A549 (cell line): ENCODE data around the gene C9orf152. TPM values are rescaled to one million over a fixed set of nuclear protein-coding genes. Genes with fewer than 3 reads are reported as not detected.

ENCODE experiments used
- ATAC-seq, 2 experiments: fragments of 200-7000 bp in 1 of 2; fragments of >200 bp in 1 of 2; cut with Nextera tagmentation in 1 of 2; cut with Tn5 transposase in 1 of 2; 3 replicates each; pipeline versions ENCODE4 v1.8.0 to v1.9.1; 2018 to 2020; ENCODE audit warnings: mild to moderate bottlenecking in 1 of 2, moderate library complexity in 1 of 2
- CTCF ChIA-PET: fragments of 300-600 bp; sonication (Branson Sonifier 250); formaldehyde crosslinking; extraction: SDS; loops from one replicate; lab custom pipeline; 2021; ENCODE audit warnings: antibody characterized with exemption, inconsistent platforms; lab: Yijun Ruan, JAX
- POLR2A ChIA-PET: fragments of 350-600 bp; formaldehyde crosslinking; extraction: SDS; loops from one replicate; lab custom pipeline; 2021; ENCODE audit warnings: antibody characterized with exemption, inconsistent platforms; lab: Yijun Ruan, JAX
- DNase-seq, 2 experiments: peaks; one replicate each; pipeline versions ENCODE4 v3.0.0 to v3.0.0-alpha.2; 2011 to 2016; ENCODE audit warnings: low read depth in 1 of 2, low spot score in 1 of 2
- FAIRE-seq: peaks from 2 replicates; lab custom pipeline; 2011; peaks lifted over from hg19 to GRCh38; lab: Jason Lieb, UNC
- H3K27ac ChIP-seq, 2 experiments: fragments of >200 bp; sonication (Bioruptor Twin); formaldehyde crosslinking; 3 replicates each; pipeline ENCODE4 v1.5.1; 2016 to 2017
- H3K4me1 ChIP-seq: fragments of >200 bp; sonication (Bioruptor Twin); formaldehyde crosslinking; 3 replicates; pipeline ENCODE4 v1.6.1; 2016
- H3K4me2 ChIP-seq: fragments of >200 bp; sonication (Bioruptor Twin); formaldehyde crosslinking; 3 replicates; pipeline ENCODE4 v1.6.1; 2016
- H3K4me3 ChIP-seq: fragments of >200 bp; sonication (Bioruptor Twin); formaldehyde crosslinking; 3 replicates; pipeline ENCODE4 v1.5.1; 2016
- H3K9me3 ChIP-seq: fragments of >200 bp; sonication (Bioruptor Twin); formaldehyde crosslinking; 3 replicates; pipeline ENCODE4 v1.6.1; 2016
- BHLHE40 ChIP-seq: IDR thresholded peaks from 2 replicates; pipeline ENCODE4 v1.6.1; 2012; ENCODE audit warnings: low read depth, low read length, inconsistent platforms
- CBX8 ChIP-seq: fragments of 200-600 bp; sonication (generic); IDR thresholded peaks from 2 replicates; pipeline ENCODE4 v1.6.1; 2016
- CHD4 ChIP-seq: fragments of 200-600 bp; sonication (generic); IDR thresholded peaks from 2 replicates; pipeline ENCODE4 v1.6.1; 2016; ENCODE audit warnings: antibody characterized with exemption, mild to moderate bottlenecking, borderline replicate concordance
- EP300 ChIP-seq, 2 experiments: fragments of >200 bp; sonication (Bioruptor Twin); formaldehyde crosslinking; IDR thresholded peaks; 2 replicates in 1 of 2; 3 replicates in 1 of 2; pipeline ENCODE4 v1.6.1; 2016 to 2017
- FOSB ChIP-seq: fragments of 250-450 bp; sonication (Bioruptor Pico); IDR thresholded peaks from 2 replicates; pipeline ENCODE4 v1.5.0; 2020; ENCODE audit warnings: mild to moderate bottlenecking, moderate library complexity
- FOSL2 ChIP-seq, 2 experiments: fragments of 450-650 bp in 1 of 2; fragments of >200 bp in 1 of 2; sonication (Bioruptor Twin) in 1 of 2; formaldehyde crosslinking; IDR thresholded peaks; 2 replicates each; pipeline versions ENCODE4 v1.5.0 to v1.6.1; 2016 to 2020; ENCODE audit warnings: mild to moderate bottlenecking in 1 of 2, moderate library complexity in 1 of 2
- FOXS1 ChIP-seq: fragments of 250-450 bp; sonication (Bioruptor Pico); IDR thresholded peaks from 2 replicates; pipeline ENCODE4 v1.5.0; 2020; ENCODE audit warnings: mild to moderate bottlenecking, moderate library complexity
- GATA3 ChIP-seq: IDR thresholded peaks from 2 replicates; pipeline ENCODE4 v1.6.1; 2012; ENCODE audit warnings: borderline replicate concordance
- HOXA7 ChIP-seq: fragments of 250-450 bp; sonication (Bioruptor Pico); IDR thresholded peaks from 2 replicates; pipeline ENCODE4 v1.5.0; 2020; ENCODE audit warnings: mild to moderate bottlenecking, moderate library complexity
- HOXB5 ChIP-seq: fragments of 250-450 bp; sonication (Bioruptor Pico); IDR thresholded peaks from 2 replicates; pipeline ENCODE4 v1.5.0; 2020; ENCODE audit warnings: mild to moderate bottlenecking, moderate library complexity
- KDM1A ChIP-seq: fragments of 200-600 bp; sonication (generic); IDR thresholded peaks from 2 replicates; pipeline ENCODE4 v1.6.1; 2016; ENCODE audit warnings: low read depth, mild to moderate bottlenecking
- PHF8 ChIP-seq: fragments of 200-600 bp; sonication (generic); IDR thresholded peaks from 2 replicates; pipeline ENCODE4 v1.6.1; 2016; ENCODE audit warnings: low read depth, mild to moderate bottlenecking, antibody characterized with exemption, moderate library complexity, borderline replicate concordance
- RAD21 ChIP-seq, 2 experiments: fragments of >200 bp in 1 of 2; sonication (Bioruptor Twin) in 1 of 2; formaldehyde crosslinking in 1 of 2; IDR thresholded peaks in 1 of 2; conservative IDR thresholded peaks in 1 of 2; 2 replicates in 1 of 2; 3 replicates in 1 of 2; pipeline ENCODE4 v1.6.1; 2012 to 2018; ENCODE audit warnings: inconsistent platforms in 1 of 2
- RARB ChIP-seq: fragments of 250-450 bp; sonication (Bioruptor Pico); IDR thresholded peaks from 2 replicates; pipeline ENCODE4 v1.8.0; 2021; ENCODE audit warnings: mild to moderate bottlenecking, moderate library complexity
- SMC3 ChIP-seq: fragments of >200 bp; sonication (Bioruptor Twin); formaldehyde crosslinking; IDR thresholded peaks from 3 replicates; pipeline ENCODE4 v1.6.1; 2018; ENCODE audit warnings: inconsistent platforms
- ZC3H11A ChIP-seq: fragments of 450-650 bp; IDR thresholded peaks from 2 replicates; pipeline ENCODE4 v1.6.1; 2014; ENCODE audit warnings: antibody characterized with exemption, mild to moderate bottlenecking
- WGBS: methylation state at CpG from one replicate; pipeline ENCODE4 v1.1.6; 2017; ENCODE audit errors: missing lambda C conversion rate; 5-methylcytosine and 5-hydroxymethylcytosine counted together
- polyA plus RNA-seq, 4 experiments: library from polyadenylated mRNA; depleted of rRNA in 3 of 4; stranded (reverse); fragments of >200 nt; fragmentation: RNase III in 1 of 4; extraction: RNeasy Plus Mini Kit Qiagen cat#74134 plus additional on column Dnase treatment in 1 of 4; gene quantifications; 2 replicates in 3 of 4; 3 replicates in 1 of 4; pipeline ENCODE4 v1.2.3, GENCODE V29; 2011 to 2017
- TF ChIP-seq, protein P1 (sequence below): IDR thresholded peaks from 2 replicates; pipeline ENCODE4 v1.6.1; 2012
- TF ChIP-seq, protein P2 (sequence below): fragments of 200-600 bp; sonication (generic); IDR thresholded peaks from 2 replicates; pipeline ENCODE4 v1.6.1; 2016; ENCODE audit warnings: antibody characterized with exemption, mild to moderate bottlenecking, moderate library complexity
- TF ChIP-seq, protein P3 (sequence below): fragments of 250-450 bp; sonication (Bioruptor Pico); IDR thresholded peaks from 2 replicates; pipeline ENCODE4 v1.5.0; 2021; ENCODE audit warnings: mild to moderate bottlenecking, moderate library complexity, borderline replicate concordance
- TF ChIP-seq, protein P4 (sequence below): fragments of >200 bp; sonication (Bioruptor Twin); formaldehyde crosslinking; IDR thresholded peaks from 3 replicates; pipeline ENCODE4 v1.5.1; 2016

The C9orf152 gene
- polyA plus RNA-seq, 2 of the 4 experiments (the other 2 are of a cell fraction): 0.10 to 0.79 TPM

DNA sequence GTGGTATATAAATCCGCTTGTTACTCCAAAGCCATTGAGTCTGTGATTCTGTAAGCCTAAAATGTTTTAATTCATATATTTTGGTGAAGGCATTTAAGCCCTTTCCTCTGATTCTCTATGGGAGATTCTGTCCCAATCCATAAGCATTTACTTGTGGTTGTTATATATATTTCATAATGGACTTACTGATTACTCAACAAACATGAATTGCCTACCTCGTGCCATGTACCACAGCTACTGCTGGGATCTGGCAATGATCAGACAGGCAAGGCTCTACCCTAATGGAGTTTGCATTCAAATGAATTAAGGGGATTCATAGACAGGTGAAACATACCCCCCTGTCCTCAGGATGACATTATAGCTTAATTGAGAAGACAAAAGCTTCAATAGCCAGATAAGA lies 54.5 kb downstream of the C9orf152 start:
- WGBS: 34% methylated on average over 2 of the region's 2 CpGs
- no peak for ATAC-seq
- no peak overlapping the region for H3K4me3 ChIP-seq
- ChIA-PET CTCF (interaction anchor here (0.7 to 13.7 kb wide), 16 partner anchors 10 to 579 kb away, joined by 3 to 207 read pairs (median 6); no protein-coding TSS in a partner anchor), POLR2A (no interaction called here)
- no peak overlapping the region for H3K27ac ChIP-seq
- no peaks in the 10 kb centered on the region for H3K9me3 ChIP-seq
- no peak for TF ChIP-seq ZC3H11A
- no peak for TF ChIP-seq FOXS1
- TF ChIP-seq PHF8: no peak
- TF ChIP-seq EP300 (IDR thresholded peaks at IDR 0.05): no peak
- TF ChIP-seq FOSB (CRISPR knock-in tag): no peak
- TF ChIP-seq KDM1A: no peak
- no peak for TF ChIP-seq RAD21 (conservative IDR thresholded peaks at IDR 0.05 in 1 of 2, IDR thresholded peaks at IDR 0.05 in 1 of 2)
- TF ChIP-seq HOXA7 (CRISPR knock-in tag): no peak
- no peak for TF ChIP-seq BHLHE40
- TF ChIP-seq CBX8: no peak
- no peak for TF ChIP-seq CHD4
- TF ChIP-seq SMC3: no peak
- TF ChIP-seq FOSL2 (IDR thresholded peaks at IDR 0.05): no peak
- TF ChIP-seq FOSL2 (CRISPR knock-in tag; IDR thresholded peaks at IDR 0.05): no peak
- no peak for TF ChIP-seq RARB (CRISPR knock-in tag)
- TF ChIP-seq HOXB5: no peak
- TF ChIP-seq, protein P1, sequence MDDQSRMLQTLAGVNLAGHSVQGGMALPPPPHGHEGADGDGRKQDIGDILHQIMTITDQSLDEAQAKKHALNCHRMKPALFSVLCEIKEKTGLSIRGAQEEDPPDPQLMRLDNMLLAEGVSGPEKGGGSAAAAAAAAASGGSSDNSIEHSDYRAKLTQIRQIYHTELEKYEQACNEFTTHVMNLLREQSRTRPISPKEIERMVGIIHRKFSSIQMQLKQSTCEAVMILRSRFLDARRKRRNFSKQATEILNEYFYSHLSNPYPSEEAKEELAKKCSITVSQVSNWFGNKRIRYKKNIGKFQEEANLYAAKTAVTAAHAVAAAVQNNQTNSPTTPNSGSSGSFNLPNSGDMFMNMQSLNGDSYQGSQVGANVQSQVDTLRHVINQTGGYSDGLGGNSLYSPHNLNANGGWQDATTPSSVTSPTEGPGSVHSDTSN: no peak
- no peak for TF ChIP-seq GATA3
- no peak for FAIRE-seq
- no peaks in the 10 kb centered on the region for H3K4me1 ChIP-seq
- DNase-seq: no peak
- no peak overlapping the region for H3K4me2 ChIP-seq

DNA sequence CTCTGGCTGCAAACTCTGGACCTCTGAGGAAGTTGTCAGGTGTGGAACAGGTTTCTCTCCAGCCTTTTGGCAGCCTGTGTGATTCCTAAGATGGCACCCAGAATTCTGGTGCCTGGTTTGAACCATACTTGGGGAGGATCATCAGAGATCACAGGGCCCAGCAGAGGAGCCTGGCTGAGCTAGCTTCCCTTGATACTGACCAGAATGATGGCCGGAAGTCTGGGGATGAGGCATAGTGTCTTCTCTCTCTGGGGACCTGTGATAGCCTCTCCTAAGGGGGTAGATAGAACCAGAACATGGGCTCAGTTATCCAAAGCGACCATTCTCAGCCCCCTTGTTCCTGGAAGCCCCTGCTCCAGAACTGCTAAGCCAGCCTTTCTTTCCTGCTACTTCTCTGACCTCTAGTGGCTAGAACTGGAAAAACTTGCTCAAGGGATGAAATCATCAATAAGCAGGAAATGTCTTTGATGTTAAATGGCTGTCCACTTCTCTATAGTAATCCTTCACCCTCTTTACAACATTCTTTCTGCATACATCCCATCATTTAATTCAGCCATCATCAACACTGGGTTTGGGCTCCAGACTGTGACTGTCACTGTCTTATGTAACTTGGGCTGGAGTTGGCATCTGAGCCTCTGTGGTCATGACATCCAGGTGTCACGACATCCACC lies 55.1 kb downstream of the C9orf152 start:
- WGBS: 67% methylated on average over 3 of the region's 3 CpGs
- FAIRE-seq (no peak), DNase-seq (peak; percentile 19 to 42), ATAC-seq (peak; percentile 80 to 82)
- no peak overlapping the region for H3K4me2 ChIP-seq
- H3K27ac ChIP-seq: 0 out of 6 replicates have a peak overlapping the region, but pooled peaks of 1 of the 2 experiments have one; percentile 12
- no peaks in the 10 kb centered on the region for H3K9me3 ChIP-seq
- no peaks in the 10 kb centered on the region for H3K4me1 ChIP-seq
- ChIA-PET POLR2A (interaction anchor here (2.1 kb wide), 1 partner anchor 28 kb away, joined by 4 read pairs; no protein-coding TSS in a partner anchor), CTCF (interaction anchor here (0.6 to 13.7 kb wide), 29 partner anchors 9 to 578 kb away, joined by 3 to 207 read pairs (median 3); no protein-coding TSS in a partner anchor)
- H3K4me3 ChIP-seq: no peak overlapping the region
- TF ChIP-seq, protein P2, sequence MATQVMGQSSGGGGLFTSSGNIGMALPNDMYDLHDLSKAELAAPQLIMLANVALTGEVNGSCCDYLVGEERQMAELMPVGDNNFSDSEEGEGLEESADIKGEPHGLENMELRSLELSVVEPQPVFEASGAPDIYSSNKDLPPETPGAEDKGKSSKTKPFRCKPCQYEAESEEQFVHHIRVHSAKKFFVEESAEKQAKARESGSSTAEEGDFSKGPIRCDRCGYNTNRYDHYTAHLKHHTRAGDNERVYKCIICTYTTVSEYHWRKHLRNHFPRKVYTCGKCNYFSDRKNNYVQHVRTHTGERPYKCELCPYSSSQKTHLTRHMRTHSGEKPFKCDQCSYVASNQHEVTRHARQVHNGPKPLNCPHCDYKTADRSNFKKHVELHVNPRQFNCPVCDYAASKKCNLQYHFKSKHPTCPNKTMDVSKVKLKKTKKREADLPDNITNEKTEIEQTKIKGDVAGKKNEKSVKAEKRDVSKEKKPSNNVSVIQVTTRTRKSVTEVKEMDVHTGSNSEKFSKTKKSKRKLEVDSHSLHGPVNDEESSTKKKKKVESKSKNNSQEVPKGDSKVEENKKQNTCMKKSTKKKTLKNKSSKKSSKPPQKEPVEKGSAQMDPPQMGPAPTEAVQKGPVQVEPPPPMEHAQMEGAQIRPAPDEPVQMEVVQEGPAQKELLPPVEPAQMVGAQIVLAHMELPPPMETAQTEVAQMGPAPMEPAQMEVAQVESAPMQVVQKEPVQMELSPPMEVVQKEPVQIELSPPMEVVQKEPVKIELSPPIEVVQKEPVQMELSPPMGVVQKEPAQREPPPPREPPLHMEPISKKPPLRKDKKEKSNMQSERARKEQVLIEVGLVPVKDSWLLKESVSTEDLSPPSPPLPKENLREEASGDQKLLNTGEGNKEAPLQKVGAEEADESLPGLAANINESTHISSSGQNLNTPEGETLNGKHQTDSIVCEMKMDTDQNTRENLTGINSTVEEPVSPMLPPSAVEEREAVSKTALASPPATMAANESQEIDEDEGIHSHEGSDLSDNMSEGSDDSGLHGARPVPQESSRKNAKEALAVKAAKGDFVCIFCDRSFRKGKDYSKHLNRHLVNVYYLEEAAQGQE: no peak
- TF ChIP-seq, protein P3, sequence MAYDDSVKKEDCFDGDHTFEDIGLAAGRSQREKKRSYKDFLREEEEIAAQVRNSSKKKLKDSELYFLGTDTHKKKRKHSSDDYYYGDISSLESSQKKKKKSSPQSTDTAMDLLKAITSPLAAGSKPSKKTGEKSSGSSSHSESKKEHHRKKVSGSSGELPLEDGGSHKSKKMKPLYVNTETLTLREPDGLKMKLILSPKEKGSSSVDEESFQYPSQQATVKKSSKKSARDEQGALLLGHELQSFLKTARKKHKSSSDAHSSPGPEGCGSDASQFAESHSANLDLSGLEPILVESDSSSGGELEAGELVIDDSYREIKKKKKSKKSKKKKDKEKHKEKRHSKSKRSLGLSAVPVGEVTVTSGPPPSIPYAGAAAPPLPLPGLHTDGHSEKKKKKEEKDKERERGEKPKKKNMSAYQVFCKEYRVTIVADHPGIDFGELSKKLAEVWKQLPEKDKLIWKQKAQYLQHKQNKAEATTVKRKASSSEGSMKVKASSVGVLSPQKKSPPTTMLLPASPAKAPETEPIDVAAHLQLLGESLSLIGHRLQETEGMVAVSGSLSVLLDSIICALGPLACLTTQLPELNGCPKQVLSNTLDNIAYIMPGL (CRISPR knock-in tag): no peak
- TF ChIP-seq RAD21 (conservative IDR thresholded peaks at IDR 0.05 in 1 of 2, IDR thresholded peaks at IDR 0.05 in 1 of 2) (peak; percentile 95), FOXS1 (no peak), SMC3 (peak; percentile 91)
- TF ChIP-seq, protein P4, sequence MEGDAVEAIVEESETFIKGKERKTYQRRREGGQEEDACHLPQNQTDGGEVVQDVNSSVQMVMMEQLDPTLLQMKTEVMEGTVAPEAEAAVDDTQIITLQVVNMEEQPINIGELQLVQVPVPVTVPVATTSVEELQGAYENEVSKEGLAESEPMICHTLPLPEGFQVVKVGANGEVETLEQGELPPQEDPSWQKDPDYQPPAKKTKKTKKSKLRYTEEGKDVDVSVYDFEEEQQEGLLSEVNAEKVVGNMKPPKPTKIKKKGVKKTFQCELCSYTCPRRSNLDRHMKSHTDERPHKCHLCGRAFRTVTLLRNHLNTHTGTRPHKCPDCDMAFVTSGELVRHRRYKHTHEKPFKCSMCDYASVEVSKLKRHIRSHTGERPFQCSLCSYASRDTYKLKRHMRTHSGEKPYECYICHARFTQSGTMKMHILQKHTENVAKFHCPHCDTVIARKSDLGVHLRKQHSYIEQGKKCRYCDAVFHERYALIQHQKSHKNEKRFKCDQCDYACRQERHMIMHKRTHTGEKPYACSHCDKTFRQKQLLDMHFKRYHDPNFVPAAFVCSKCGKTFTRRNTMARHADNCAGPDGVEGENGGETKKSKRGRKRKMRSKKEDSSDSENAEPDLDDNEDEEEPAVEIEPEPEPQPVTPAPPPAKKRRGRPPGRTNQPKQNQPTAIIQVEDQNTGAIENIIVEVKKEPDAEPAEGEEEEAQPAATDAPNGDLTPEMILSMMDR: peak; percentile 92
